Measurements from ENCODE around the gene NALCN. TPM values are rescaled to one million over a fixed set of nuclear protein-coding genes. Genes with fewer than 3 reads are reported as not detected.

The NALCN gene
- total RNA-seq, 2 donors from 2014 or later = 1.6 to 4.6 TPM

- Histone ChIP-seq H3K4me3 (no peak overlapping the region), H3K9me3 (no peaks in the 10 kb centered on the region), H3K36me3 (replicated peaks in 1 of 2; ENCODE audit: insufficient read depth in 1 of 2, low read depth in 2 of 2) (no peaks in the 10 kb centered on the region), H3K4me1 (no peaks in the 10 kb centered on the region), H3K27ac (no peak overlapping the region), H3K27me3 (no peaks in the 10 kb centered on the region)
- DNase-seq (no peak), ATAC-seq (no peak)
- intact Hi-C loops (cut with DNase I) = no loop called here
- TF ChIP-seq, protein P1, sequence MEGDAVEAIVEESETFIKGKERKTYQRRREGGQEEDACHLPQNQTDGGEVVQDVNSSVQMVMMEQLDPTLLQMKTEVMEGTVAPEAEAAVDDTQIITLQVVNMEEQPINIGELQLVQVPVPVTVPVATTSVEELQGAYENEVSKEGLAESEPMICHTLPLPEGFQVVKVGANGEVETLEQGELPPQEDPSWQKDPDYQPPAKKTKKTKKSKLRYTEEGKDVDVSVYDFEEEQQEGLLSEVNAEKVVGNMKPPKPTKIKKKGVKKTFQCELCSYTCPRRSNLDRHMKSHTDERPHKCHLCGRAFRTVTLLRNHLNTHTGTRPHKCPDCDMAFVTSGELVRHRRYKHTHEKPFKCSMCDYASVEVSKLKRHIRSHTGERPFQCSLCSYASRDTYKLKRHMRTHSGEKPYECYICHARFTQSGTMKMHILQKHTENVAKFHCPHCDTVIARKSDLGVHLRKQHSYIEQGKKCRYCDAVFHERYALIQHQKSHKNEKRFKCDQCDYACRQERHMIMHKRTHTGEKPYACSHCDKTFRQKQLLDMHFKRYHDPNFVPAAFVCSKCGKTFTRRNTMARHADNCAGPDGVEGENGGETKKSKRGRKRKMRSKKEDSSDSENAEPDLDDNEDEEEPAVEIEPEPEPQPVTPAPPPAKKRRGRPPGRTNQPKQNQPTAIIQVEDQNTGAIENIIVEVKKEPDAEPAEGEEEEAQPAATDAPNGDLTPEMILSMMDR (IDR thresholded peaks at IDR 0.05) = no peak
- TF ChIP-seq POLR2A (IDR thresholded peaks at IDR 0.05) = no peak
Measured at GRCh38 chr13:101139081-101139480, 277.2 kb downstream of the NALCN start.

DNA sequence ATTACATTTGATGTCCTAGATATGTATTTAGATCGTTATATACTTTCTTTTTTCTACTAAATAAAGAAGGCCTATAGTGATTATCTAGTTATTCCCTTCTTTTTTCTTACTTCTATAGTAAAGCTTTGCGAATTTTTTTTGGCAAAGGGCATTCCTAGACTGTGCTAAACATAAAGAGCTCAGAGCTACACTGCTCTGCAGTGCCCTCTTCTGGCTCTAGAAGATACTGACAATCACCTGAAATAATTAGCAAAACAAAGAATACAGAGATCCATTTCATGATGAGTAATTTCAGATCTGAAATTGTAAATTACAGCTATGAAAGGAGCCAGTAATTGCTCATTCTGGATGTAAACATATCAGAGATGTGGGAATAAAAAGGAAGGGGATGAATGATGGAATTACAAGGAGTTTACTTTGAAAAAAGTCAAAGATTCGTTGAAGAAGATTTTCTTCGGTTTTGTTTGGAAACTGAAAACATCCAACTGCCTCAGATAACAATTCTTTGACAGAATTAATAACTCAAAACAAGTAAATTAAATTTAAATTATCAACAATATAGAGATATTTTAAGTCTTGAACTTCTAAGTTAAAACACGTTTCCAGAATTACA, 288.5 kb downstream of the NALCN start:
- Histone ChIP-seq H3K4me1 (no peaks in the 10 kb centered on the region), H3K27ac (no peak overlapping the region), H3K36me3 (replicated peaks in 1 of 2; ENCODE audit: insufficient read depth in 1 of 2, low read depth in 2 of 2) (no peaks in the 10 kb centered on the region), H3K27me3 (no peaks in the 10 kb centered on the region), H3K4me3 (no peak overlapping the region), H3K9me3 (no peaks in the 10 kb centered on the region)
- TF ChIP-seq, protein P1 (IDR thresholded peaks at IDR 0.05) = peak; percentile 47 to 72 (median 64)
- TF ChIP-seq POLR2A (IDR thresholded peaks at IDR 0.05) = no peak
- DNase-seq = peak; percentile 19 to 36 (median 28)
- peak; percentile 59 for ATAC-seq
- intact Hi-C loops (cut with DNase I) = no loop called here
- WGBS, 2 donors = 53 to 58% methylated on average over 5 of the region's 5 CpGs

DNA sequence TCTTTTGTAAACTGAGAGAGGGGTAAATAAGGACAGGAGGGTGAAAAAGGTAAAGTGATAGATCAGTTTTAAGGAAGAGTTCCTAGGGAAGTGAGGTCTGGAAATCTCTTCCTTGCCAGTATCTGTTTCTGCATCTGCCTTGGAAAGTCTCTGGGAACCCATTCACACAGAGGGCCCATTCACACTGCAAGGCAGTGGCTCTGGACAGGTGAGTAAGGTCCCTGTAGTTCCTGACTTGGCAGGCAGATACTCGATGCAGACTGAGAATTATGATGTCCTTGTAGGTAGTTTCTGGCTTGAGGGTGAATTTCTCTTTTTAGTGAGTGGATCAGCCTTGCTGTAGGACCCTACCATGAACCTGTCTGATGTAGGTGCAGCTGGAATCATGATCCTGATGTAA, 293.3 kb downstream of the NALCN start:
- no peaks in the 10 kb centered on the region for H3K4me1 ChIP-seq
- H3K36me3 ChIP-seq (replicated peaks in 1 of 2; ENCODE audit: insufficient read depth in 1 of 2, low read depth in 2 of 2) = no peaks in the 10 kb centered on the region
- no peaks in the 10 kb centered on the region for H3K27me3 ChIP-seq
- H3K27ac ChIP-seq = no peak overlapping the region
- ATAC-seq (no peak), DNase-seq (no peak)
- intact Hi-C loops (cut with DNase I) = no loop called here
- no peaks in the 10 kb centered on the region for H3K9me3 ChIP-seq
- 78% methylated on average over 1 of the region's 1 CpG; no CpG with 5 or more reads in 1 of the 2 donors for WGBS, 2 donors
- no peak for TF ChIP-seq POLR2A (IDR thresholded peaks at IDR 0.05)
- TF ChIP-seq, protein P1 (IDR thresholded peaks at IDR 0.05) = no peak
- no peak overlapping the region for H3K4me3 ChIP-seq

- no peak for DNase-seq
- Histone ChIP-seq H3K27ac (no peak overlapping the region), H3K4me3 (no peak overlapping the region), H3K9me3 (no peaks in the 10 kb centered on the region), H3K27me3 (no peaks in the 10 kb centered on the region), H3K36me3 (replicated peaks in 1 of 2; ENCODE audit: insufficient read depth in 1 of 2, low read depth in 2 of 2) (no peaks in the 10 kb centered on the region), H3K4me1 (no peaks in the 10 kb centered on the region)
- WGBS, 2 donors = 74 to 76% methylated on average over 4 of the region's 4 CpGs
- intact Hi-C loops (cut with DNase I) = no loop called here
- no peak for TF ChIP-seq POLR2A (IDR thresholded peaks at IDR 0.05)
- TF ChIP-seq, protein P1 (IDR thresholded peaks at IDR 0.05) = no peak
- ATAC-seq = no peak
Measured at GRCh38 chr13:101121608-101122007, 294.7 kb downstream of the NALCN start.

DNA sequence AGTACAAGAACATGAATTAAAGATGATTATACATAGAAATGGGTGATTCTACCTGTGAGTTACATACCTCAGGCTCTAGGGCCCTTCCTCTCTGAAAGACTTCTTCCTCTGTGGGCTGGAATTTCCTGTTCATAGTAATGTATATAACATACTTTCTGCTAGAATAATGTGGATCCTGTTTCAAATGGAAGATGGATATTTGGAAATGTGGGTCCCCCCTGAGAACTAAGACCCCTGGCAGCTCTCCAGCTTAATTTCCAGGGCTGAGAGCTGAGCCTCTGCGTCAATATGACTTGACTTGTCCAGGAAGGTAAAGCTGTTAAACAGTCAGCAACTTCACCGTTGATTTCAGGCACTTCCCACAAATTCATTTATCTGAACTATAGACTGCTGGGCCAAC, 296.3 kb downstream of the NALCN start:
- WGBS, 2 donors = 55 to 76% methylated on average over 2 of the region's 2 CpGs

More for the DNA sequence above, 296.3 kb downstream of the NALCN start:
- no peak overlapping the region for H3K27ac ChIP-seq
- intact Hi-C loops (cut with DNase I) = no loop called here
- no peaks in the 10 kb centered on the region for H3K36me3 ChIP-seq (replicated peaks in 1 of 2; ENCODE audit: insufficient read depth in 1 of 2, low read depth in 2 of 2)
- H3K4me1 ChIP-seq = no peaks in the 10 kb centered on the region
- no peak overlapping the region for H3K4me3 ChIP-seq
- no peaks in the 10 kb centered on the region for H3K9me3 ChIP-seq
- no peak for ATAC-seq
- H3K27me3 ChIP-seq = no peaks in the 10 kb centered on the region
- TF ChIP-seq, protein P1 (IDR thresholded peaks at IDR 0.05) = no peak
- TF ChIP-seq POLR2A (IDR thresholded peaks at IDR 0.05) = no peak
- DNase-seq = no peak

Data from body of pancreas (tissue), 4 donors.